TTC549 (cell line): ENCODE measurements around the gene ATAD5.
"Not testable (repeated sequence)": the region's sequence is repeated elsewhere in the genome, so short reads cannot be mapped to it uniquely, and the experiment has no call there.

Source experiments
- FAIRE-seq: peaks from 2 replicates; lab custom pipeline; 2012; peaks lifted over from hg19 to GRCh38; lab: Jason Lieb, UNC

The ATAD5 gene

DNA sequence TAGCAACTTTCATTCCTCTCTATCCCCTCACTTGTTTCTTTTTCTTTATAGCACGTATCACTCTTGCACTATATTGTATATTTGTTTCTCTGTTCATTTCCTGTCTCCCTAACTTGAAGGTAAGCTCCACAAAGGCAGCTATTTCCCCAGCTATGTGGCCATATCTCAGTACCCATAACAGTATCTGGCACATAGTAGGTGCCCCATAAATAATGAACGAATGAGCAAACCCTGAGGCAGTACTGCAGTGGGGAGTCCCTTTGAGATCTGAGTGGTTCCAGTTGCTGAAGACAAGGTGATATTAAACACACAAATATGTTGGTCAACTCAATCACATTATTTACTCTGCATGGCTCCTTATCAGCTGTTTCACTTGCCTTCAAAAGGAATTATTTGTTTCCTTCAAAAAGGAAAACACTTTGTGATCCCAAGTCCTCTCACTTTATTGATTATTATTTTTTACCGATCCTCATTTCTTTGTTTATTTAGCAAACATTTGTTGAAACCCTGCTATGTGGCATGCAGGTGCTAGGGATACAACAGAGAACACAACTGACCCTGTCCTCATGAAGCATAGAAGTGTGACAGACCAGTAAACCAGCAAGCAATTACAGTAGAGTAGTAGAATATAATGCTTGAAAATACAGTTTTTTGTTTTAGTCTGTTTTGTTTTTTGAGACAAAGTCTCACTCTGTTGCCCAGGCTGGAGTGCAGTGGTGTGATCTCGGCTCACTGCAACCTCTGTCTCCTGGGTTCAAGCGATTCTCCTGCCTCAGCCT lies 84.3 kb downstream of the ATAD5 start:
- no peak for FAIRE-seq

DNA sequence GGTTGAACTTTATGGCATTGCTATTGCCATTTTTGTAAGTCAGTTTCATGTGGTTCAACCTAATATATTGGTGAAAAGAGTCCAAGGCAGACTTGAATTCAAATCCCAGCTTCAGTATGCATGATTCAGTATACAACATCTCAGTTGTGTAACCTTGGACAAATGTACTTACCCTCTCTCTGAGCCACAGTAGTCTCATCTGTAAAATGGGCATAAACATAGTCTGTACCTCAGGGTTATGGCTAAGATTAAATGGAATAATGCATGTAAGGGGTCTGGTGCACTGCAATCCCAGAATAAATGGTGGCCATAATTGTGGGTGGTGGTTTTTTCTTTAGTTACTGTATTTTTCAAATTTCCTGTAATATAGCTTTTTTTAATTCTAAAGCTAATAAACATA lies 85.3 kb downstream of the ATAD5 start:
- no peak for FAIRE-seq

DNA sequence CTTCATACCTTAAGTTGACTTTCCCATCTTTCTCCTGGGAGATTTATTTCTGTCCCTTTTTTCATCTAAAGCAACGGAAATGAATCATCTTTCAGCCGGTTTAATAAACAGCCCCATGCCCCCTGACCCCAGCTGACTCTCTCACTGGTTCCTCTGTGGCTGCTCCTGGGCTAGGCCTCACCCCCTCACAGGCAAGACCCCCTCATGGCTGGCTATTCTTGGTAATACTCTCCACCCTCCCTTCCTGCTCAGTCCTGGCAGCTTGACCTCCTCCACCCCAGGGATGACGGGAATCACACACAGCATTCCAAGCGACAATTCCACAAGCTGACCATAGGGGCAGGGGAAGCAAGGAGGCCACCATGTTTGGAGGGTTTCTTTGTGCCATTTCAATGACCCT lies 88.5 kb downstream of the ATAD5 start:
- no peak for FAIRE-seq

- FAIRE-seq: no peak
Measured at GRCh38 chr17:30920683-30921543, 89.1 kb downstream of the ATAD5 start.

- no peak for FAIRE-seq
Measured at GRCh38 chr17:30921544-30922196, 89.9 kb downstream of the ATAD5 start, which contains the start of gene ADAP2. TSS of gene ADAP2 (plus strand) at chr17:30921945. CDS start at chr17:30922015, 70 bp downstream.

- no peak for FAIRE-seq
Measured at GRCh38 chr17:30922235-30923030, 90.7 kb downstream of the ATAD5 start.

- no peak for FAIRE-seq
Measured at GRCh38 chr17:30924341-30924740, 92.6 kb downstream of the ATAD5 start.

DNA sequence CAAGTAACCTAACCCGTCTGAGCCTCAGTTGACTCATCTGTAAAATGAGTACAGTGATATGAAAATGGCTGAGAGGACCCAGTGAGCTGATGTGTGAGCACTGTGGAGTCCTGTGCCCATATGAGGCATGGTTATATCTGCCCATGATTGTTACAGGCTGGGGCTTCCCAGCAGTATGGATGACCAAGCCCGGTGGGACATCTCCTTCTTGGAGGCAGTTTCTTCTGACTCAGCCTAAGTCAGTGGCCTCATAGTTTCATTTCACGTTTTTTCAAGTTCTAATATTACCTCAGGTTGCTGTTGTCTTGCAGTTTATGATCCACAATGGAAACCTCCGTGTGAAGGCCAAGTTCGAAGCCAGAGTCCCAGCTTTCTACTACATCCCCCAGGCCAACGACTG lies 94.8 kb downstream of the ATAD5 start:
- no peak for FAIRE-seq

DNA sequence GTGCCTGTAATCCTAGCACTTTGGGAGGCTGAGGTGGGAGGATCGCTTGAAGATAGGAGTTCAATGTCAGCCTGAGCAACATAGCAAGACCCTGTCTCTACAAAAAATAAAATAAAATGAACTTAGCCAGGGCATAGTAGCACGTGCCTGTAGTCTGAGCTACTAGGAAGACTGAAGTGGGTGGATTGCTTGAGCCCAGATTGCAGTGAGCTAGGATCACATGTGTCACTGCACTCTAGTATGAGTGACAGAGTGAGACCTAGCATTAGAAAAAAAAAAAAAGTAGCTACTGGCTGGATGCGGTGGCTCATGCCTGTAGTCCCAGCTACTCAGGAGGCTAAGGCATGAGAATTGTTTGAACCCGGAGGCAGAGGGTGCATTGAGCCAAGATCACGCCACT lies 96.0 kb downstream of the ATAD5 start:
- FAIRE-seq: no peak

- FAIRE-seq: no peak
Measured at GRCh38 chr17:30928584-30928983, 96.8 kb downstream of the ATAD5 start.

DNA sequence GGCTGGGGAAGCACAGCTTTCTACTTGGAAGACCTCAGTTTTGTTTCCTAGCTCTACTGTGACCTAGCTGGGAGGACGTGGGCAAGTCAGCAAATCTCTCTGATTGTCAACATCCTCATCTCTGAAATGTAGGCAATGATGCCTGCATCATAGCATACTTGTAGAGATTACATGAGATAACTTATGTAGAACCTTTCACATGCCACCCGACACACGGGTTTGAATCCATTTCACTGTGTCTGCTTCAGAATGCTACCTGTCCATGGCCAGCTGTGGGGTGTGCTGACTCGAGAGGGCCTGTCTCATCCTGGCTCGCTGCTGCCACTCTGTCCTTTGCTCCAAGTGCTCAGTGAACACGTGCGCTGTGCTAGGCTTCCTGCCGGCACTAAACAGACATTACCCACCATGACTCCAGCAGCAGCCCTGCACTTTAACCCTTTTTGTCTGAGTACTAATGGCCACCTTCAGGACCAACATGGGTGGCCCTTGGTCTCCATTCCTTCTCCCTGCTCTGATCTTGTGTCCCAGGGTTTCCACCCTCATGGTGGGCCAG lies 97.4 kb downstream of the ATAD5 start:
- no peak for FAIRE-seq

DNA sequence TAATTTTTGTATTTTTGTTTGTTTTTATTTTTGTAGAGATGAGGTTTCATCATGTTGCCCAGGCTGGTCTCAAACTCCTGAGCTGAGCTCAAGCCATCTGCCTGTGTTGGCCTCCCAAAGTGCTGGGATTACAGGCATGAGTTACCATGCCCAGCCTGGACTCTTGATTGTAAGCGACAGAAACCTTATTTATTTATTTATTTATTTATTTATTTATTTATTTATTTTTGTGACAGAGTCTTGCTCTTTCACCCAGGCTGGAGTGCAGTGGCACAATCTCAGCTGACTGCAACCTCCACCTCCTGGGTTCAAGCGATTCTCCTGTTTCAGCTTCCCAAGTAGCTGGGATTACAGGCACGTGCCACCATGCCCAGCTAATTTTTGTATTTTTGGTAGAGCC lies 98.1 kb downstream of the ATAD5 start:
- not testable (repeated sequence) for FAIRE-seq

- no peak for FAIRE-seq
Measured at GRCh38 chr17:30930495-30930894, 98.7 kb downstream of the ATAD5 start.

DNA sequence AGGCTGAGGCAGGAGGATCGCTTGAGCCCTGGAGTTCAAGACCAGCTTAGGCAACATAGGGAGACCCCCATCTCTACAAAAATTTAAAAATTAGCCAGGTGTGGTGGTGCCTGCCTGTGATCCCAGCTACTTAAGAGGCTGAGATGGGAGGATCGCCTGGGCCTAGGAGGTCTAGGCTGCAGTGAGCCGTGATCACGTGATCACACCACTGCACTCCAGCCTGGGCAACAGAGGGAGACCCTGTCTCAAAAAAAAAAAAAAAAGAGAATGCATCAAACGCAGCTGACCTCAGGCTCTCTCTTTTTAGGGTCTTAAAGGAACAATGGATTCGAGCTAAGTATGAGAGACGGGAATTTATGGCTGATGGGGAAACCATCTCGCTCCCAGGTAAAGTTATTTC lies 99.8 kb downstream of the ATAD5 start:
- not testable (repeated sequence) for FAIRE-seq

- FAIRE-seq: no peak
Measured at GRCh38 chr17:30933966-30934365, 102.2 kb downstream of the ATAD5 start.

DNA sequence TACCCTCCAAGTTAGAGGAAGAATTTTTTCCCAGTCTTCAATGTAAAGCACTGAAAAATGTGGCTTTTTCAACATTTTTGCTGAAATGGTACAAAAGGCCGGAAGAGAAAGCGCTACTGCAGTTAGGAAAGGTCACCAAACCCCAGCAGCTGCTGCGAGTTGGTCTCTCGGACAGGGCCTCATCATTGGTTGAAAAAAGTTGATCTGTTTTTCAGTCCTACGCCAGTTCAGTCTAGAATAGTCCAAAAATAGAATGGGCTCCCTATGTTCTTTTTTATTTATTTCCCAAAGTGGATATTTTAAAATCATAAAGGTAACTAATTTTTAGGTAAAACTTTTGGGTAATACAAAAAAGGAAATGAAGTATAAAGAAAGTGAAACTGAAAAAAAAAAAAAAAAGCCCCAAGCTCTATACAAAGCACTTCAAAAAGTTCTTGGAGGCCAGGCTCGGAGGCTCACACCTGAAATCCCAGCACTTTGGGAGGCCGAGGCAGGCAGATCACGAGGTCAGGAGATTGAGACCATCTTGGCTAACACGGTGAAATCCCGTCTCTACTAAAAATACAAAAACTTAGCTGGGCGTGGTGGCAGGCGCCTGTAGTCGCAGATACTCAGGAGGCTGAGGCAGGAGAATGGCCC lies 107.4 kb downstream of the ATAD5 start:
- no peak for FAIRE-seq

DNA sequence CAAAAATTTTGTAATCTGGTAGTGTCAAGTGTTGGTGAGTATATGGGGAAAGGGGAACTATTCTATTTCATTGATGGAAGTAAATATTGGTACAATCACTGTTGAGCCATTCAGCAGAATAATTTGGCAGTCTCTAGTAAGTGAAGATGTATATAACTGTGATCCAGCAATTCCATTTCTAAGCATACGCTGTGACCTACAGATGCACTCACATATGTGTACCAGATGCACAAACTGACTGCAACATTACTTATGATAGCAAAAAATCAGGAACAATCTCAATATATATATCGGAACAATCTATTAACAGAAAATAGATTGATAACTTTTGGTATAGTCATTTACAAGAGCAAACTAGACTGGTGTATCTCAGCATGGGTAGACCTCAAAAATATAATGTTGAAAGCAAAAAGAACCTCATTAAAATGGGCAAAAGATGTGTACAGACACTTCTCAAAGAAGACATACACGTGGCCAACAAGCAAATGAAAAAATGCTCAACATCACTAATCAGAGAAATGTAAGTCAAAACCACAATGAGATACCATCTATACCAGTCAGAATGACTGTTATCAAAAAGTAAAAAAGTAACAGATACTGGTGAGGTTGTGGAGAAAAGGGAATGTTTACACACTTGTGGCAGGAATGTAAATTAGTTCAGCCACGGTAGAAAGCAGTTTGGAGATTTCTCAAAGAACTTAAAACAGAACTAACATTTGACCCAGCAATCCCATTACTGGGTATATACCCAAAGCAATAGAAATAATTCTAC lies 110.7 kb downstream of the ATAD5 start:
- no peak for FAIRE-seq
